ENCODE measurements around the gene TNK2.

DNA sequence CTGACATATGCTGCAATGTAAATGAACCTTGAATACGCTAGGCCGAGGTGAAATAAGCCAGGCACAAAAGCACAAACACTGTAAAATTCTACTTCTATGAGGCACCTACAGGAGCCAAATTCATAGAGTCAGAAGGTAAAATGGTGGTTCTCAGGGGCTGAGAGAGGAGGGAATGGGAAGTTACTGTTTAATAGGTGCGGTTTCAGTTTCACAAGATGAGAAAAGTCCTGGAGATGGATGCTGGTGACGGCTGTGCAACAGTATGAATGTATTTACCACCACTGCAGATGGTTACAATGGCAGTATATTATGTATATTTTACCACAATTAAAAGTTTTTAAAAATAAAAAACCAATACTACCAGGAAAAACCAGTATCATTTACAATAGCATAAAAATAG lies 4.0 kb downstream of the TNK2 start:
- TF ChIP-seq, protein P1, sequence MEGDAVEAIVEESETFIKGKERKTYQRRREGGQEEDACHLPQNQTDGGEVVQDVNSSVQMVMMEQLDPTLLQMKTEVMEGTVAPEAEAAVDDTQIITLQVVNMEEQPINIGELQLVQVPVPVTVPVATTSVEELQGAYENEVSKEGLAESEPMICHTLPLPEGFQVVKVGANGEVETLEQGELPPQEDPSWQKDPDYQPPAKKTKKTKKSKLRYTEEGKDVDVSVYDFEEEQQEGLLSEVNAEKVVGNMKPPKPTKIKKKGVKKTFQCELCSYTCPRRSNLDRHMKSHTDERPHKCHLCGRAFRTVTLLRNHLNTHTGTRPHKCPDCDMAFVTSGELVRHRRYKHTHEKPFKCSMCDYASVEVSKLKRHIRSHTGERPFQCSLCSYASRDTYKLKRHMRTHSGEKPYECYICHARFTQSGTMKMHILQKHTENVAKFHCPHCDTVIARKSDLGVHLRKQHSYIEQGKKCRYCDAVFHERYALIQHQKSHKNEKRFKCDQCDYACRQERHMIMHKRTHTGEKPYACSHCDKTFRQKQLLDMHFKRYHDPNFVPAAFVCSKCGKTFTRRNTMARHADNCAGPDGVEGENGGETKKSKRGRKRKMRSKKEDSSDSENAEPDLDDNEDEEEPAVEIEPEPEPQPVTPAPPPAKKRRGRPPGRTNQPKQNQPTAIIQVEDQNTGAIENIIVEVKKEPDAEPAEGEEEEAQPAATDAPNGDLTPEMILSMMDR (conservative IDR thresholded peaks at IDR 0.05; ENCODE audit: low read length) = no peak
- no peak for TF ChIP-seq EZH2phosphoT487 (IDR thresholded peaks at IDR 0.05; ENCODE audit: borderline replicate concordance)
